ENCODE measurements around the gene UBTF. TPM values are rescaled to one million over a fixed set of nuclear protein-coding genes. Genes with fewer than 3 reads are reported as not detected.

The UBTF gene
- total and polyA plus RNA-seq, 2 of the 4 experiments (the other 2 are of a cell fraction) = 29.7 to 42.1 TPM

DNA sequence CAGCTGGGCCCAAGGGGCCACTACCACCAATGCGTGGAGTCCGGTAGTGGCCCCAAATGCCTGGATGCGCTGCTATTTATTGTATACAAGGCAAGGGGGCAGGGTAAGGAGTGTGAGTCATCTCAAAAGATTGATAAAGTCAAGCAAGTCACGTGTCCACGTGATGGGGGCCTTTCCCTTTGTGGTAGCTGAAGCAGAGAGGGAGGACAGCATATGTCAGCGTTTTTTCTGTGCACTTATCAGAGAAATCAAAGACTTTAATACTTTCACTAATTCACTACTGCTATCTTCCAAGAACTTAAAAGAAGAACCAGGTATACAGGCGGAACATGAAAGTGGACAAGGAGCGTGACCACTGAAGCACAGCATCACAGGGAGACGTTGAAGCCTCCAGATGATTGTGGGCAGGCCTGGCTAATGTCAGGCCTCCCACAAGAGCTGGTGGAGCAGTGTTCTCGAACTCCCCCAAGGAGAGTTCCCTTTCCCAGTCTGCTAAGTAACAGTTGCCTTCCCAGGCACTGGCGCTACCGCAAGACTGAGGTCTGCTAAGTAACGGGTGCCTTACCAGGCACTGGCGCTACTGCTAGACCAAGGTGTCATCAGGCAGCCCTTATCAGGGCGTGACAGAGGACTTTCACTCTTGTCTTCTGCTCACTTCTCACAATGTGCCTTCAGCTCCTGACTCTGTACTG, 59.8 kb downstream of the UBTF start:
- H4K91ac ChIP-seq (ENCODE audit: insufficient read depth, low read depth, low read length) = no peak overlapping the region

More for the DNA sequence above, 59.8 kb downstream of the UBTF start:
- ChIA-PET POLR2A (ENCODE audit: unreplicated experiment) (no interaction called here), CTCF (interaction anchor here (2.5 kb wide), 1 partner anchor 9 kb away, joined by 10 read pairs; no protein-coding TSS in a partner anchor)
- Histone ChIP-seq H3K9me3 (ENCODE audit: control insufficient read depth, insufficient read depth, low read length) (no peaks in the 10 kb centered on the region), H4K5ac (ENCODE audit: low read depth, low read length) (no peak overlapping the region), H3K18ac (ENCODE audit: low read depth, low read length) (no peak overlapping the region), H2AK9ac (replicated peaks; ENCODE audit: low read depth, low read length, poor library complexity) (peak overlapping the region; percentile 51), H3K27me3 (ENCODE audit: control insufficient read depth, insufficient read depth, low read length) (no peaks in the 10 kb centered on the region), H3K4me2 (ENCODE audit: low read depth, low read length) (no peak overlapping the region), H3K4ac (ENCODE audit: low read depth, low read length) (no peak overlapping the region), H4K20me1 (ENCODE audit: insufficient read depth, low read length) (no peaks in the 10 kb centered on the region), H2BK120ac (ENCODE audit: low read depth, low read length) (no peak overlapping the region), H4K8ac (ENCODE audit: low read depth in 2 of 2, low read length in 2 of 2) (no peak overlapping the region), H3K4me1 (ENCODE audit: control insufficient read depth, insufficient read depth, low read length) (peaks cover 3% of the 10 kb centered on the region; the same call in 1 of the 2 replicates), H3K14ac (replicated peaks; ENCODE audit: low read depth, low read length) (no peak overlapping the region), H3K4me3 (ENCODE audit: insufficient read depth, low read depth, low read length) (no peak overlapping the region), H3K36me3 (ENCODE audit: control insufficient read depth, insufficient read depth, low read length) (peaks cover 5% of the 10 kb centered on the region; the same call in 1 of the 2 replicates), H3K56ac (ENCODE audit: extremely low read depth, insufficient read depth, low read length) (no peak overlapping the region), H3K79me1 (ENCODE audit: low read depth in 1 of 2, low read length in 2 of 2) (peaks cover 0 to 10% of the 10 kb centered on the region in 2 experiments; a peak in 2 of 4 replicates), H2BK15ac (ENCODE audit: low read depth, low read length) (no peak overlapping the region), H3K27ac (ENCODE audit: insufficient read depth, low read length) (no peak overlapping the region), H3K9ac (ENCODE audit: low read depth, low read length) (no peak overlapping the region), H2BK5ac (ENCODE audit: low read depth, low read length, poor library complexity, severe bottlenecking) (no peak overlapping the region), H2AFZ (replicated peaks; ENCODE audit: low read length, poor library complexity) (no peak overlapping the region), H2BK20ac (ENCODE audit: low read depth, low read length) (no peak overlapping the region), H3K23ac (ENCODE audit: low read depth, low read length) (no peak overlapping the region), H2AK5ac (ENCODE audit: low read depth, low read length) (no peak overlapping the region), H3K9me1 (ENCODE audit: insufficient read depth, low read length) (peaks cover under 1% of the 10 kb centered on the region; the same call in 1 of the 2 replicates)
- intact Hi-C loops (cut with micrococcal nuclease) (loop anchor here (5.0 to 10.0 kb wide), 2 partner anchors 115 to 377 kb away; partner anchors contain the start of gene CFAP97D1), in situ Hi-C loops (cut with MboI; ENCODE audit: low sequenced_read_pairs) (loop anchor here (10.0 kb wide), 1 partner anchor 215 kb away; the partner anchor contains the start of gene PPY), dilution Hi-C loops (cut with HindIII; ENCODE audit: low sequenced_read_pairs, unreplicated experiment) (no loop called here)
- TF ChIP-seq NFE2L2 (IDR thresholded peaks at IDR 0.05; ENCODE audit: low read depth, low read length) (no peak), BHLHE40 (IDR thresholded peaks at IDR 0.05; ENCODE audit: low read depth, low read length) (peak; percentile 68; the same call in 1 of the 2 replicates), MAFK (IDR thresholded peaks at IDR 0.05; ENCODE audit: low read depth, low read length) (peak; percentile 82)
- TF ChIP-seq, protein P1, sequence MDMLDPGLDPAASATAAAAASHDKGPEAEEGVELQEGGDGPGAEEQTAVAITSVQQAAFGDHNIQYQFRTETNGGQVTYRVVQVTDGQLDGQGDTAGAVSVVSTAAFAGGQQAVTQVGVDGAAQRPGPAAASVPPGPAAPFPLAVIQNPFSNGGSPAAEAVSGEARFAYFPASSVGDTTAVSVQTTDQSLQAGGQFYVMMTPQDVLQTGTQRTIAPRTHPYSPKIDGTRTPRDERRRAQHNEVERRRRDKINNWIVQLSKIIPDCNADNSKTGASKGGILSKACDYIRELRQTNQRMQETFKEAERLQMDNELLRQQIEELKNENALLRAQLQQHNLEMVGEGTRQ (IDR thresholded peaks at IDR 0.05; ENCODE audit: low read depth, low read length) = peak; percentile 66
- no TSS peak for BruUV-seq (replicated peaks)
- WGBS, 2 experiments (ENCODE audit: extremely low coverage in 2 of 2, insufficient read length in 1 of 2) = 98% methylated on average over 9 of the region's 15 CpGs; no CpG with 5 or more reads in 1 of the 2 experiments
- DNase-seq = peak; percentile 25
- no peak for ATAC-seq (ENCODE audit: low read depth)

All from IMR-90 (cell line).